HL-60 (cell line): ENCODE results near the gene BCL7A.

Experiments
- GABPA ChIP-seq: IDR thresholded peaks from 2 replicates; pipeline ENCODE4 v1.6.1; 2012; ENCODE audit warnings: low read depth
- POLR2AphosphoS5 ChIP-seq: IDR thresholded peaks from 2 replicates; pipeline ENCODE4 v1.6.1; 2012; ENCODE audit warnings: low read depth
- SPI1 ChIP-seq: IDR thresholded peaks from 2 replicates; pipeline ENCODE4 v1.6.1; 2012; ENCODE audit warnings: low read depth, mild to moderate bottlenecking, borderline replicate concordance
- TF ChIP-seq, protein P1 (sequence below): IDR thresholded peaks from 2 replicates; pipeline ENCODE4 v1.6.1; 2012; ENCODE audit warnings: low read depth; ENCODE audit not compliant: insufficient replicate concordance
- TF ChIP-seq, protein P2 (sequence below): IDR thresholded peaks from one replicate; pipeline ENCODE4 v1.5.1; 2011; ENCODE audit warnings: low read length, control low read depth, inconsistent platforms; ENCODE audit not compliant: insufficient read depth

DNA sequence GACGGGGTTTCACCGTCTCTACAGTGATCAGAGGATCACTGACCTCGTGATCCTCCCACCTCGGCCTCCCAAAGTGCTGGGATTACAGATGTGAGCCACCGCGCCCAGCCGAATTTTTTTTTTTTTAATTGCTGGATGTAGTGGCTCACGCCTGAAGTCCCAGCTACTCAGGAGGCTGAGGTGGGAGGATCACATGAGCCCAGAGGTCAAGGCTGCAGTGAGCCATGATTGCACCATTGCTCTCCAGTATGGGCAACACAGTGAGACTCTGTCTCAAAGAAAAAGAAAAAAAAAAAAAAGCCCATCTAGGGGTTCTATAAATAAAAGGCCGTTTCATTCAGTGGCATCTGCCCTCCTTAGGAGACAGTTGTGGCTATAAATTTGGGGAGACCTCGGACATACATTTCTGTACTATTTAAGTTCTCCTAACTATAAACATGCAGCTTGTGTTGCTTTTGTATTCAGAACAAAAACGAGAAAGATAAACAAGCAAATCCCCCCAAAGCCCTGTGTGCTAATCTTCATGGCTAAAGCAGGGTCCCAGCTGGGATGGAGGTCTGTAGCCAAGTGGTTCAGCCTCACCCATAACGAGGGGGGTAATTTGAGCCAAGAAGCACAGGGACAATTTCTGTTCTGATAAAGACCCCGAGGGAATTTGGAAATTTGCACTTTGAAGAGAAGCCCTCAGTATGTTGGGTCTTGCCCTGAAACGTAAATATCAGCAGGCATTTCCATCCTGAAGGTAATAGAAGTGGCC lies 35.0 kb upstream of the BCL7A start:
- TF ChIP-seq, protein P1, sequence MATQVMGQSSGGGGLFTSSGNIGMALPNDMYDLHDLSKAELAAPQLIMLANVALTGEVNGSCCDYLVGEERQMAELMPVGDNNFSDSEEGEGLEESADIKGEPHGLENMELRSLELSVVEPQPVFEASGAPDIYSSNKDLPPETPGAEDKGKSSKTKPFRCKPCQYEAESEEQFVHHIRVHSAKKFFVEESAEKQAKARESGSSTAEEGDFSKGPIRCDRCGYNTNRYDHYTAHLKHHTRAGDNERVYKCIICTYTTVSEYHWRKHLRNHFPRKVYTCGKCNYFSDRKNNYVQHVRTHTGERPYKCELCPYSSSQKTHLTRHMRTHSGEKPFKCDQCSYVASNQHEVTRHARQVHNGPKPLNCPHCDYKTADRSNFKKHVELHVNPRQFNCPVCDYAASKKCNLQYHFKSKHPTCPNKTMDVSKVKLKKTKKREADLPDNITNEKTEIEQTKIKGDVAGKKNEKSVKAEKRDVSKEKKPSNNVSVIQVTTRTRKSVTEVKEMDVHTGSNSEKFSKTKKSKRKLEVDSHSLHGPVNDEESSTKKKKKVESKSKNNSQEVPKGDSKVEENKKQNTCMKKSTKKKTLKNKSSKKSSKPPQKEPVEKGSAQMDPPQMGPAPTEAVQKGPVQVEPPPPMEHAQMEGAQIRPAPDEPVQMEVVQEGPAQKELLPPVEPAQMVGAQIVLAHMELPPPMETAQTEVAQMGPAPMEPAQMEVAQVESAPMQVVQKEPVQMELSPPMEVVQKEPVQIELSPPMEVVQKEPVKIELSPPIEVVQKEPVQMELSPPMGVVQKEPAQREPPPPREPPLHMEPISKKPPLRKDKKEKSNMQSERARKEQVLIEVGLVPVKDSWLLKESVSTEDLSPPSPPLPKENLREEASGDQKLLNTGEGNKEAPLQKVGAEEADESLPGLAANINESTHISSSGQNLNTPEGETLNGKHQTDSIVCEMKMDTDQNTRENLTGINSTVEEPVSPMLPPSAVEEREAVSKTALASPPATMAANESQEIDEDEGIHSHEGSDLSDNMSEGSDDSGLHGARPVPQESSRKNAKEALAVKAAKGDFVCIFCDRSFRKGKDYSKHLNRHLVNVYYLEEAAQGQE = no peak
- TF ChIP-seq POLR2AphosphoS5 = no peak
- TF ChIP-seq, protein P2, sequence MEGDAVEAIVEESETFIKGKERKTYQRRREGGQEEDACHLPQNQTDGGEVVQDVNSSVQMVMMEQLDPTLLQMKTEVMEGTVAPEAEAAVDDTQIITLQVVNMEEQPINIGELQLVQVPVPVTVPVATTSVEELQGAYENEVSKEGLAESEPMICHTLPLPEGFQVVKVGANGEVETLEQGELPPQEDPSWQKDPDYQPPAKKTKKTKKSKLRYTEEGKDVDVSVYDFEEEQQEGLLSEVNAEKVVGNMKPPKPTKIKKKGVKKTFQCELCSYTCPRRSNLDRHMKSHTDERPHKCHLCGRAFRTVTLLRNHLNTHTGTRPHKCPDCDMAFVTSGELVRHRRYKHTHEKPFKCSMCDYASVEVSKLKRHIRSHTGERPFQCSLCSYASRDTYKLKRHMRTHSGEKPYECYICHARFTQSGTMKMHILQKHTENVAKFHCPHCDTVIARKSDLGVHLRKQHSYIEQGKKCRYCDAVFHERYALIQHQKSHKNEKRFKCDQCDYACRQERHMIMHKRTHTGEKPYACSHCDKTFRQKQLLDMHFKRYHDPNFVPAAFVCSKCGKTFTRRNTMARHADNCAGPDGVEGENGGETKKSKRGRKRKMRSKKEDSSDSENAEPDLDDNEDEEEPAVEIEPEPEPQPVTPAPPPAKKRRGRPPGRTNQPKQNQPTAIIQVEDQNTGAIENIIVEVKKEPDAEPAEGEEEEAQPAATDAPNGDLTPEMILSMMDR = no peak
- no peak for TF ChIP-seq GABPA
- TF ChIP-seq SPI1 = no peak
